KMS-11 (cell line): ENCODE measurements around the gene CYB5R4.

Experiments used
- H2AFZ ChIP-seq: fragments of 200-600 bp; sonication (generic); 2 replicates; pipeline ENCODE4 v1.6.1; 2016; ENCODE audit warnings: antibody characterized with exemption, mixed run types, low read depth
- H3K27ac ChIP-seq: fragments of 200-600 bp; sonication (generic); 2 replicates; pipeline ENCODE4 v1.6.1; 2016; ENCODE audit warnings: mild to moderate bottlenecking, mixed run types
- H3K27me3 ChIP-seq: fragments of 200-600 bp; sonication (generic); 2 replicates; pipeline ENCODE4 v1.6.1; 2017; ENCODE audit warnings: mild to moderate bottlenecking, low read depth, mixed run types, moderate library complexity; ENCODE audit not compliant: insufficient read depth
- H3K36me3 ChIP-seq: fragments of 200-600 bp; sonication (generic); 2 replicates; pipeline ENCODE4 v1.6.1; 2017; ENCODE audit warnings: mild to moderate bottlenecking, mixed run types; ENCODE audit not compliant: insufficient read depth
- H3K4me1 ChIP-seq: fragments of 200-600 bp; sonication (generic); 2 replicates; pipeline ENCODE4 v1.6.1; 2016; ENCODE audit warnings: mild to moderate bottlenecking, low read depth, mixed run types; ENCODE audit not compliant: poor library complexity, severe bottlenecking
- H3K4me2 ChIP-seq: fragments of 200-600 bp; sonication (generic); 2 replicates; pipeline ENCODE4 v1.7.0; 2016; ENCODE audit warnings: mild to moderate bottlenecking, mixed run types
- H3K4me3 ChIP-seq: fragments of 200-600 bp; sonication (generic); IDR thresholded peaks from 2 replicates; pipeline ENCODE4 v1.6.1; 2017; ENCODE audit warnings: low read depth, low read length, mixed read lengths; ENCODE audit not compliant: insufficient read depth
- H3K79me2 ChIP-seq: fragments of 200-600 bp; sonication (generic); 2 replicates; pipeline ENCODE4 v1.6.1; 2016; ENCODE audit warnings: low read depth, mixed run types; ENCODE audit not compliant: insufficient read depth
- H3K9ac ChIP-seq: fragments of 200-600 bp; sonication (generic); 2 replicates; pipeline ENCODE4 v1.6.1; 2016; ENCODE audit warnings: mild to moderate bottlenecking, mixed run types
- H4K20me1 ChIP-seq: fragments of 200-600 bp; sonication (generic); 2 replicates; pipeline ENCODE4 v1.6.1; 2016; ENCODE audit warnings: mild to moderate bottlenecking, mixed run types; ENCODE audit not compliant: insufficient read depth
- TF ChIP-seq, protein P1 (sequence below): fragments of 200-600 bp; sonication (generic); conservative IDR thresholded peaks from 2 replicates; pipeline ENCODE4 v1.6.1; 2017; ENCODE audit warnings: low read depth, mild to moderate bottlenecking, antibody characterized with exemption, low read length, moderate library complexity, mixed read lengths

CYB5R4 gene

DNA sequence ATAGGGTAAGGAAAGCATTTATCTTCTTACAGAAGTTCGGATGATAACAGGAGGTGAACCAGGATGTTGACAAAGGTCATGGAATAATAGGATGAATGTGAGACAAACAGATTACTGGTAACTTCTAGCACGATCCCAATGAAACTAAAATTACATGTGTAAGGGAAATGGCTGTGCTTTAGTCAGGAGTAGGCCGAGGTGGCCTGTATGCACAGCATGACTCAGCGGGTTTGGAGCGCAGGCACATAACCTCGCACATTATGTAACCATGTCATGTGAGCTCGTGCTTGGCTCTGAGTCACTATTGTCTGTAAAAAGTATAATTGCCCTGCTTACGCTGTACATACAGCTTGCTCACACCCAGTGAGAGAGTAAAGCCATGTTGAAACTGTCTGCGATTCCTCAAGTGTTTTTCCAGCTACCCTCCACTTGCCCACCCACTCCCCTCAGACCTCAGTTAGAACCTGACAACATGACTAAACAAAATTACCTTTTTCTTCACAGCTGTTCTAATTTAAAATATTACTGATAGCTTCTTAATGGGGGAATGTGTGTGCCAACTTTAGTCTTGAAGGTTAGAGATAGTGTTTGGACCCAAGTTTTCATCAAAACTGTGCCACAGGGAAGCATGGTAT, 8.2 kb downstream of the CYB5R4 start:
- Histone ChIP-seq H3K4me1 (no peaks in the 10 kb centered on the region), H3K4me3 (no peak overlapping the region), H3K79me2 (no peaks in the 10 kb centered on the region), H3K4me2 (no peak overlapping the region), H2AFZ (no peak overlapping the region), H3K27me3 (no peaks in the 10 kb centered on the region), H3K9ac (no peak overlapping the region), H3K27ac (no peak overlapping the region), H4K20me1 (no peaks in the 10 kb centered on the region), H3K36me3 (no peaks in the 10 kb centered on the region)
- TF ChIP-seq, protein P1, sequence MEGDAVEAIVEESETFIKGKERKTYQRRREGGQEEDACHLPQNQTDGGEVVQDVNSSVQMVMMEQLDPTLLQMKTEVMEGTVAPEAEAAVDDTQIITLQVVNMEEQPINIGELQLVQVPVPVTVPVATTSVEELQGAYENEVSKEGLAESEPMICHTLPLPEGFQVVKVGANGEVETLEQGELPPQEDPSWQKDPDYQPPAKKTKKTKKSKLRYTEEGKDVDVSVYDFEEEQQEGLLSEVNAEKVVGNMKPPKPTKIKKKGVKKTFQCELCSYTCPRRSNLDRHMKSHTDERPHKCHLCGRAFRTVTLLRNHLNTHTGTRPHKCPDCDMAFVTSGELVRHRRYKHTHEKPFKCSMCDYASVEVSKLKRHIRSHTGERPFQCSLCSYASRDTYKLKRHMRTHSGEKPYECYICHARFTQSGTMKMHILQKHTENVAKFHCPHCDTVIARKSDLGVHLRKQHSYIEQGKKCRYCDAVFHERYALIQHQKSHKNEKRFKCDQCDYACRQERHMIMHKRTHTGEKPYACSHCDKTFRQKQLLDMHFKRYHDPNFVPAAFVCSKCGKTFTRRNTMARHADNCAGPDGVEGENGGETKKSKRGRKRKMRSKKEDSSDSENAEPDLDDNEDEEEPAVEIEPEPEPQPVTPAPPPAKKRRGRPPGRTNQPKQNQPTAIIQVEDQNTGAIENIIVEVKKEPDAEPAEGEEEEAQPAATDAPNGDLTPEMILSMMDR: no peak

DNA sequence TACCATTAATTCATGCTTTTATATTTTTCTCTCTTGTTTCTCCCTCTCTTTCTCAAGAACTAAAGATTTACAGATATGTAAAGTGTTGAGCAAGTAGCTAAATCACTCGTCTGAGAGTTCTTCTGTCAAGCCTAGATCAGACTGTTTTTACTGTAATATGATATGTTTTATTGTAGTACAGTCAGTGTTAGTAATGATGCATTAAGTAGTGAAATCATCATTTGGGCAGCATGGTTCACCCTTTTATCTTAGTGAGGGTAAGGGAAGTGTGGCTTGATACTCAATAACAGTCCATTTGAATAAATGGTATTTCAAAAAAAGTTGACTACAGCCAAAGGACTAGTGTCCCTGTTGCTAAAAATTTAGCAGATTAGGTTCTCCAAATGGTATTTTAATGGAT, 9.2 kb downstream of the CYB5R4 start:
- Histone ChIP-seq H3K79me2 (no peaks in the 10 kb centered on the region), H3K4me3 (no peak overlapping the region), H2AFZ (no peak overlapping the region), H3K27me3 (no peaks in the 10 kb centered on the region), H3K36me3 (no peaks in the 10 kb centered on the region), H3K9ac (no peak overlapping the region), H3K4me2 (no peak overlapping the region), H3K27ac (no peak overlapping the region), H3K4me1 (no peaks in the 10 kb centered on the region), H4K20me1 (no peaks in the 10 kb centered on the region)
- TF ChIP-seq, protein P1: no peak

DNA sequence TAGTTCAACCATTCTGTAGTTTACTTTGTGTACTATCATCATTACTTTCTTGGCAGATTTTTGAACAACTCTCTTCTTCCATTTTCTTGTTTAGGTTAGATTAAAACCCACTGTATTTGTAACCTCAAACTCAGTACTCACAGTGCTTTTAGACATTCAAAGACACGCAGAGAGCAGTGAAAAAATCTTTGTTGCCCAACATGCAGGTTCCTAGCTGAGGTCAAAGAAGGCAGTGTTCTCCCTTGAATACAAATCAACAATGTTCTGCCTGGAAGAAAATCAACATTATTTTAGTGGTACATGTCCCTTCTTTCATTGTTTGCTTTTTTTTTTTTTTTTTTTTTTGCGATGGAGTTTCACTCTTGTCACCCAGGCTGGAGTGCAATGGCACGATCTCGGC, 11.2 kb downstream of the CYB5R4 start:
- no peak overlapping the region for H2AFZ ChIP-seq
- no peaks in the 10 kb centered on the region for H3K36me3 ChIP-seq
- no peak overlapping the region for H3K27ac ChIP-seq
- H3K9ac ChIP-seq: no peak overlapping the region
- no peak overlapping the region for H3K4me2 ChIP-seq
- no peaks in the 10 kb centered on the region for H3K27me3 ChIP-seq
- TF ChIP-seq, protein P1: no peak
- H3K4me3 ChIP-seq: no peak overlapping the region
- H3K4me1 ChIP-seq: no peaks in the 10 kb centered on the region
- H4K20me1 ChIP-seq: no peaks in the 10 kb centered on the region
- no peaks in the 10 kb centered on the region for H3K79me2 ChIP-seq

DNA sequence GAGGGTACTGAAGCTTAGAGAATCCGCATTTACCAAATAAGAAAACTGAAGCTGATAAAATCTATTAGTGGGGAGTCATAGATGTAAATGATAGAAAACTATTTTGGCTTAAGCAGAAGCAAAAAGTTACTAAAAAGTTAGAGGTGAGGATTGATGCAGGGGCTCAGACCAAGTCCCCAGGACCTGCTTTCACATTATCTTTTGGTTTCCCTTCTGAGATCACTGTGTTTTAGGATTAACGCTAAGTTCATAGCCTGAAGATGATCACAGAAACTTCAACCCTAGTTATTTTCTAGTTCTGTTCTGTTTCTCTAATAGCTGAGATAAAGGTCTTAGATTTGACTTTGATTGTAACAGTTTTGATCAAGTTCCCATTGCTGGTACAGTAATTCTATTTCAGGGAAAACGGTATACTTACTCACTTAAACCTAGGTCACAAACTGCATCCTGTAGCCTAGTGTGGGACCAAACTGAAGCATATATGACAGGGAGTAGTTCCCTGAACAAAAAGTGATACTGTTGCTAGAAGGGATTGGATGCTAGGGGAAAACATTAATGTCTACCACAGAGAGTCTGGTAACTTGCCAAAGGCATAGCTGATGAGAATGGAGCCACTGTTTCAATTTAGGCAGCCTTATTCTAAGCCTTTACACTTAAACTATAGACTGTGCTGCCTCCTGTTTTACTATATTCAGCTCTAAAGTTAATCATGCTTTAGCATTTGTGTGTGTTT, 13.1 kb downstream of the CYB5R4 start:
- Histone ChIP-seq H3K4me1 (no peaks in the 10 kb centered on the region), H2AFZ (no peak overlapping the region), H3K4me3 (no peak overlapping the region), H3K9ac (no peak overlapping the region), H3K4me2 (no peak overlapping the region), H4K20me1 (no peaks in the 10 kb centered on the region), H3K27me3 (no peaks in the 10 kb centered on the region), H3K27ac (no peak overlapping the region), H3K36me3 (no peaks in the 10 kb centered on the region), H3K79me2 (no peaks in the 10 kb centered on the region)
- TF ChIP-seq, protein P1: no peak
